Measurements from ENCODE around the gene FTSJ1.

GRCh38 chrX:48493890-48494364 lies 17.9 kb downstream of the FTSJ1 start:
- no peak for TF ChIP-seq L3MBTL2 (conservative IDR thresholded peaks at IDR 0.05)
- no peak for TF ChIP-seq SP1 (IDR thresholded peaks at IDR 0.05)
- TF ChIP-seq NFRKB (IDR thresholded peaks at IDR 0.05): no peak
- no peak for TF ChIP-seq FOXM1 (IDR thresholded peaks at IDR 0.05; ENCODE audit: borderline replicate concordance)
- no peak for TF ChIP-seq BHLHE40 (IDR thresholded peaks at IDR 0.05; ENCODE audit: borderline replicate concordance)
